Common myeloid progenitor, CD34-positive (primary cell): ENCODE results near the gene DCP2.

Experiments
- CTCF ChIA-PET: fragments of 350-600 bp; sonication (Branson Sonifier 250); formaldehyde crosslinking; loops from one replicate; lab custom pipeline; 2021; ENCODE audit warnings: antibody characterized with exemption; lab: Charles Lee
- POLR2A ChIA-PET: fragments of 350-600 bp; sonication (Branson Sonifier 250); formaldehyde crosslinking; loops from one replicate; lab custom pipeline; 2021; ENCODE audit warnings: antibody characterized with exemption; lab: Charles Lee
- DNase-seq, 3 donors: peaks; one replicate each; pipeline versions ENCODE4 v3.0.0 to v3.0.0-alpha.2; 2013
- H3K27ac ChIP-seq, 2 experiments: 1 replicate in 1 of 2; 2 replicates in 1 of 2; pipeline ENCODE4 v1.7.0; 2013; ENCODE audit warnings: inconsistent platforms in 2 of 2, low read length in 2 of 2, mild to moderate bottlenecking in 2 of 2, low read depth in 1 of 2, moderate library complexity in 1 of 2; ENCODE audit not compliant: severe bottlenecking in 2 of 2, insufficient read depth in 1 of 2, poor library complexity in 1 of 2
- H3K27me3 ChIP-seq, 5 experiments: replicated peaks in 2 of 5; 1 replicate in 3 of 5; 2 replicates in 2 of 5; pipeline versions ENCODE4 v1.6.1 to v1.7.0; 2013; ENCODE audit warnings: low read length in 4 of 5, mild to moderate bottlenecking in 2 of 5, moderate library complexity in 2 of 5, inconsistent platforms in 1 of 5; ENCODE audit not compliant: insufficient read depth in 5 of 5, control insufficient read depth in 4 of 5
- H3K36me3 ChIP-seq, 4 experiments: 1 replicate in 2 of 4; 2 replicates in 2 of 4; pipeline versions ENCODE4 v1.6.1 to v1.7.0; 2013; ENCODE audit warnings: low read length in 3 of 4, control low read depth in 1 of 4, mild to moderate bottlenecking in 1 of 4; ENCODE audit not compliant: control insufficient read depth in 4 of 4, insufficient read depth in 4 of 4
- H3K4me1 ChIP-seq, 4 experiments: 1 replicate in 3 of 4; 2 replicates in 1 of 4; pipeline versions ENCODE4 v1.6.1 to v1.7.1; 2013; ENCODE audit warnings: low read length in 3 of 4, mild to moderate bottlenecking in 3 of 4, control low read depth in 1 of 4, inconsistent platforms in 1 of 4, moderate library complexity in 1 of 4; ENCODE audit not compliant: control insufficient read depth in 4 of 4, insufficient read depth in 4 of 4; ENCODE audit errors: control extremely low read depth in 1 of 4
- H3K4me3 ChIP-seq, 7 experiments: 1 replicate in 4 of 7; 2 replicates in 3 of 7; pipeline versions ENCODE4 v1.5.1 to v1.7.0; 2013; ENCODE audit warnings: mild to moderate bottlenecking in 7 of 7, low read length in 6 of 7, moderate library complexity in 6 of 7, inconsistent platforms in 2 of 7, low read depth in 2 of 7, control low read depth in 1 of 7; ENCODE audit not compliant: insufficient read depth in 4 of 7, control insufficient read depth in 1 of 7; ENCODE audit errors: extremely low read depth in 1 of 7
- H3K9me3 ChIP-seq, 5 experiments: 1 replicate in 4 of 5; 2 replicates in 1 of 5; pipeline versions ENCODE4 v1.6.1 to v1.7.1; 2013; ENCODE audit warnings: low read length in 4 of 5, mild to moderate bottlenecking in 2 of 5, inconsistent platforms in 1 of 5, low read depth in 1 of 5, moderate library complexity in 1 of 5; ENCODE audit not compliant: control insufficient read depth in 4 of 5, insufficient read depth in 2 of 5; ENCODE audit errors: control extremely low read depth in 1 of 5
- WGBS: methylation state at CpG from one replicate; pipeline ENCODE4 v1.1.5; 2013; ENCODE audit not compliant: insufficient coverage; 5-methylcytosine and 5-hydroxymethylcytosine counted together

DCP2 gene

GRCh38 chr5:112986224-112986623 lies 9.6 kb downstream of the DCP2 start:
- peaks cover 9 to 52% (median 24%) of the 10 kb centered on the region in 4 experiments for H3K36me3 ChIP-seq
- ChIA-PET POLR2A (no interaction called here), CTCF (interaction anchor here (0.6 kb wide), 1 partner anchor 52 kb away, joined by 4 read pairs; no protein-coding TSS in a partner anchor)
- H3K27ac ChIP-seq = no peak overlapping the region
- H3K9me3 ChIP-seq = peaks cover 0 to 2% (median 0%) of the 10 kb centered on the region in 5 experiments
- H3K27me3 ChIP-seq = no peaks in the 10 kb centered on the region
- H3K4me1 ChIP-seq = no peaks in the 10 kb centered on the region
- DNase-seq = no peak
- WGBS = 100% methylated on average over 2 of the region's 4 CpGs
- no peak overlapping the region for H3K4me3 ChIP-seq

- H3K9me3 ChIP-seq = no peaks in the 10 kb centered on the region
- H3K4me3 ChIP-seq = no peak overlapping the region
- H3K27me3 ChIP-seq = no peaks in the 10 kb centered on the region
- peaks cover 12 to 26% (median 16%) of the 10 kb centered on the region in 4 experiments for H3K36me3 ChIP-seq
- H3K4me1 ChIP-seq = no peaks in the 10 kb centered on the region
- POLR2A ChIA-PET = no interaction called here
- no peak overlapping the region for H3K27ac ChIP-seq
- CTCF ChIA-PET = interaction anchor here (0.6 to 5.7 kb wide), 31 partner anchors 8 to 616 kb away, joined by 3 to 70 read pairs (median 4); partner anchors contain the start of genes DCP2 and YTHDC2
- DNase-seq = peak; percentile 61 to 77 (median 69)
- WGBS = 44% methylated on average over 5 of the region's 7 CpGs
These were observed 19.4 kb downstream of the DCP2 start for GRCh38 chr5:112995764-112996618.

DNA sequence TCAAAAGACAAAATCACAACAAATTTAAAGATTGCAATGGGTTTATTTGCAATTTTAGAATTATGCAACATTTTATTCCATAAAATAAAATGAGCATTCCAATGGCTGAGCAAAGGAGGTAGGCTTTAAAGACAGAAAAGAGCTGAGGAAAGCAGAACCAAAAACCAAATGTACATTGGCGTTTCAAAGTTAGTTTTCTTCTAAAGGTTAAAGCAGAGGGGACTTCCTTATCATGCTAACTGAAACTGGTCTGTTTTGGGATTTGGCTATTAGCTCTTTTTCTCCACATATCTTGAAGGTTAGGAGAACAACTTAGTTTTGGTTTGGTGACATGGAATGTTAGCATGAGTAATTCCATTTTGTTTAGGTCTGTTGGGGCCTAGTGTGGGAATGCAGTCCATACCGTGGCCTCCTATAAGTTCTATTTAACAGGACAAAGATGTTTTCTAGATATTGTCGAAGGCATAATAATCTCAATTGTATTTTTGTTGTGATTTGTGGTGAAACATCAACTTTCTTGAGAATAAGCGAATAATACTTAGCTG lies 20.3 kb downstream of the DCP2 start:
- CTCF ChIA-PET = interaction anchor here (0.6 to 5.7 kb wide), 21 partner anchors 9 to 615 kb away, joined by 3 to 70 read pairs (median 6); partner anchors contain the start of gene YTHDC2
- no peak for DNase-seq
- H3K27me3 ChIP-seq = no peaks in the 10 kb centered on the region
- H3K4me3 ChIP-seq = no peak overlapping the region
- POLR2A ChIA-PET = no interaction called here
- no peaks in the 10 kb centered on the region for H3K4me1 ChIP-seq
- 100% methylated on average over 3 of the region's 4 CpGs for WGBS
- H3K27ac ChIP-seq = no peak overlapping the region
- no peaks in the 10 kb centered on the region for H3K9me3 ChIP-seq
- peaks cover 12 to 34% (median 22%) of the 10 kb centered on the region in 4 experiments for H3K36me3 ChIP-seq

DNA sequence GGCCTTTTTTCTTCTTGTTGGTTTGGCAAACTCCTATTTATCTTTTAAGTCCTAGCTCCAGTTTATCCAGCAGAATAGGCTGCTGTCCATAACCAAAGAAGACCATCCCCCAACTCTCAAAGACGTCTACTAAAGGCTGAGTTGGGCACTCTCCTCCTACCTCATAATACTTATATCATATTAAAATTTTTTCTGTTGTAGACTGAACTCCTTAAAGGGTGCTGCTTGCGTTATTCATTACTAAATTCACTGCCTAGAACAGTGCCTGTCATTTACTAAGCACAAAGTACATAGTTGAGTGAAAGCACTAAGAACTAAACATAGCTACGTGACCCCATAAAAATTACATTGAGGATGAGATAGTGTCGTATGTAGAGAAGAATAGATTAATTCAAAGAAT lies 21.7 kb downstream of the DCP2 start:
- Histone ChIP-seq H3K4me1 (no peaks in the 10 kb centered on the region), H3K4me3 (no peak overlapping the region), H3K27ac (no peak overlapping the region), H3K27me3 (no peaks in the 10 kb centered on the region), H3K36me3 (peaks cover 16 to 35% (median 27%) of the 10 kb centered on the region in 4 experiments), H3K9me3 (no peaks in the 10 kb centered on the region)
- CTCF ChIA-PET = interaction anchor here (0.7 to 5.7 kb wide), 3 partner anchors 335 to 592 kb away, joined by 3 to 70 read pairs (median 3); no protein-coding TSS in a partner anchor
- POLR2A ChIA-PET = no interaction called here
- no CpG with 5 or more reads among the region's 4 CpGs for WGBS
- DNase-seq = no peak

GRCh38 chr5:113000466-113000865 lies 23.9 kb downstream of the DCP2 start:
- WGBS = no CpG with 5 or more reads among the region's 2 CpGs
- POLR2A ChIA-PET = no interaction called here
- no peak for DNase-seq
- H3K9me3 ChIP-seq = no peaks in the 10 kb centered on the region
- H3K4me1 ChIP-seq = no peaks in the 10 kb centered on the region
- H3K27ac ChIP-seq = no peak overlapping the region
- H3K4me3 ChIP-seq = no peak overlapping the region
- CTCF ChIA-PET = no interaction called here
- peaks cover 12 to 40% (median 28%) of the 10 kb centered on the region in 4 experiments for H3K36me3 ChIP-seq
- no peaks in the 10 kb centered on the region for H3K27me3 ChIP-seq

DNA sequence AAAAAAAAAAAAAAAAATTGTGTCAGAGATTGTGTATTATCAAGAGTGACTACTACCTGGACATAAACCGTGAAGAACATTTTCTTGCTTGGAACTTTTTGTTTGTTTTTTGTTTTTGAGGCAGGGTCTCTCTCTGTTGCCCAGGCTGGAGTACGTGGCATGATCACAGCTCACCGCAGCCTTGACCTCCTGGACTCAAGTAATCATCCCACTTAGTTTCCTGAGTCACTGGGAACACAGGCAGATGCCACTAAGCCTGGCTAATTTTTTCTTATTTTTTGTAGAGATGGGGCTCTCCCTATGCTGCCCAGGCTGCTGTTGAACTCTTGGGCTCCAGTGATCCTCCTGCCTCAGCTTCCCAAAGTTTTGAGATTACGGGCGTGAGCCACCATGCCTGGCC lies 25.8 kb downstream of the DCP2 start:
- DNase-seq = no peak
- ChIA-PET CTCF (interaction anchor here (1.4 kb wide), 1 partner anchor 12 kb away, joined by 4 read pairs; no protein-coding TSS in a partner anchor), POLR2A (no interaction called here)
- no peaks in the 10 kb centered on the region for H3K9me3 ChIP-seq
- no peak overlapping the region for H3K27ac ChIP-seq
- H3K4me1 ChIP-seq = no peaks in the 10 kb centered on the region
- H3K36me3 ChIP-seq = peaks cover 12 to 39% (median 26%) of the 10 kb centered on the region in 4 experiments
- no peaks in the 10 kb centered on the region for H3K27me3 ChIP-seq
- H3K4me3 ChIP-seq = no peak overlapping the region
- 100% methylated on average over 2 of the region's 5 CpGs for WGBS

GRCh38 chr5:113003763-113004162 lies 27.2 kb downstream of the DCP2 start:
- no peak for DNase-seq
- no peaks in the 10 kb centered on the region for H3K27me3 ChIP-seq
- ChIA-PET POLR2A (no interaction called here), CTCF (interaction anchor here (1.4 kb wide), 1 partner anchor 11 kb away, joined by 4 read pairs; no protein-coding TSS in a partner anchor)
- H3K36me3 ChIP-seq = peaks cover 12 to 45% (median 27%) of the 10 kb centered on the region in 4 experiments
- WGBS = no CpG with 5 or more reads among the region's 3 CpGs
- H3K4me1 ChIP-seq = no peaks in the 10 kb centered on the region
- no peak overlapping the region for H3K4me3 ChIP-seq
- H3K27ac ChIP-seq = no peak overlapping the region
- H3K9me3 ChIP-seq = no peaks in the 10 kb centered on the region
